Mesenchymal stem cell (in vitro differentiated cells and primary cell): ENCODE results near the gene BORCS6.

Experiments used
- DNase-seq: peaks from one replicate; pipeline ENCODE4 v3.0.0-alpha.2; 2013
- H2AFZ ChIP-seq: one replicate; pipeline ENCODE4 v1.6.1; 2013; ENCODE audit warnings: low read depth, mild to moderate bottlenecking, control low read depth, inconsistent platforms, low read length, moderate library complexity
- H2AK5ac ChIP-seq: 2 replicates; pipeline ENCODE4 v1.6.1; 2013; ENCODE audit warnings: low read length, moderate library complexity, mild to moderate bottlenecking, inconsistent platforms; ENCODE audit not compliant: severe bottlenecking
- H2BK120ac ChIP-seq: one replicate; pipeline ENCODE4 v1.6.1; 2013; ENCODE audit warnings: low read depth, mild to moderate bottlenecking, inconsistent platforms, low read length, moderate library complexity
- H2BK12ac ChIP-seq, 2 experiments: one replicate each; pipeline ENCODE4 v1.6.1; 2013; ENCODE audit warnings: inconsistent platforms in 2 of 2, low read length in 2 of 2, mild to moderate bottlenecking in 2 of 2, moderate library complexity in 2 of 2, control low read depth in 1 of 2
- H2BK15ac ChIP-seq: one replicate; pipeline ENCODE4 v1.6.1; 2013; ENCODE audit warnings: mild to moderate bottlenecking, low read depth, inconsistent platforms; ENCODE audit not compliant: poor library complexity, severe bottlenecking
- H2BK5ac ChIP-seq: 2 replicates; pipeline ENCODE4 v1.6.1; 2013; ENCODE audit warnings: low read depth, mild to moderate bottlenecking, low read length, control low read depth, inconsistent platforms; ENCODE audit not compliant: poor library complexity, severe bottlenecking
- H3K14ac ChIP-seq, 2 experiments: one replicate each; pipeline ENCODE4 v1.6.1; 2013; ENCODE audit warnings: inconsistent platforms in 2 of 2, low read length in 2 of 2, control low read depth in 1 of 2, mild to moderate bottlenecking in 1 of 2, moderate library complexity in 1 of 2
- H3K18ac ChIP-seq, 2 experiments: one replicate each; pipeline ENCODE4 v1.6.1; 2013; ENCODE audit warnings: inconsistent platforms in 2 of 2, low read length in 2 of 2, control low read depth in 1 of 2, low read depth in 1 of 2, mild to moderate bottlenecking in 1 of 2
- H3K23ac ChIP-seq, 2 experiments: one replicate each; pipeline ENCODE4 v1.6.1; 2013; ENCODE audit warnings: inconsistent platforms in 2 of 2, low read length in 2 of 2, mild to moderate bottlenecking in 2 of 2, moderate library complexity in 2 of 2, control low read depth in 1 of 2
- H3K27ac ChIP-seq: 2 replicates; pipeline ENCODE4 v1.5.1; 2013; ENCODE audit warnings: mild to moderate bottlenecking, moderate library complexity, low read length, control low read depth, inconsistent platforms; ENCODE audit not compliant: poor library complexity, severe bottlenecking
- H3K27me3 ChIP-seq, 2 experiments: 2 replicates each; pipeline versions ENCODE4 v1.6.1 to v1.7.0; 2013; ENCODE audit warnings: low read length in 2 of 2, mild to moderate bottlenecking in 2 of 2, moderate library complexity in 2 of 2, control low read depth in 1 of 2, inconsistent platforms in 1 of 2; ENCODE audit not compliant: control insufficient read depth in 1 of 2, insufficient read depth in 1 of 2
- H3K36me3 ChIP-seq, 2 experiments: 2 replicates each; pipeline versions ENCODE4 v1.6.1 to v1.7.0; 2013; ENCODE audit warnings: low read length in 2 of 2, control low read depth in 1 of 2, inconsistent platforms in 1 of 2, low read depth in 1 of 2, mild to moderate bottlenecking in 1 of 2; ENCODE audit not compliant: insufficient read depth in 2 of 2, control insufficient read depth in 1 of 2
- H3K4ac ChIP-seq, 2 experiments: one replicate each; pipeline ENCODE4 v1.6.1; 2013; ENCODE audit warnings: inconsistent platforms in 2 of 2, low read length in 2 of 2, mild to moderate bottlenecking in 2 of 2, moderate library complexity in 2 of 2, control low read depth in 1 of 2, low read depth in 1 of 2
- H3K4me1 ChIP-seq: 2 replicates; pipeline ENCODE4 v1.6.1; 2013; ENCODE audit warnings: low read depth, low read length, control low read depth; ENCODE audit not compliant: control insufficient read depth, insufficient read depth
- H3K4me2 ChIP-seq: 2 replicates; pipeline ENCODE4 v1.6.1; 2013; ENCODE audit warnings: low read length, mild to moderate bottlenecking, inconsistent platforms; ENCODE audit not compliant: poor library complexity, severe bottlenecking
- H3K4me3 ChIP-seq, 2 experiments: 2 replicates each; pipeline versions ENCODE4 v1.5.1 to v1.7.0; 2013; ENCODE audit warnings: low read length in 2 of 2, mild to moderate bottlenecking in 2 of 2, control low read depth in 1 of 2, low read depth in 1 of 2; ENCODE audit not compliant: insufficient read depth in 1 of 2
- H3K79me1 ChIP-seq: replicated peaks from 2 replicates; pipeline ENCODE4 v1.6.1; 2013; ENCODE audit warnings: mild to moderate bottlenecking, control low read depth, low read length, inconsistent platforms; ENCODE audit not compliant: poor library complexity, severe bottlenecking
- H3K9ac ChIP-seq: 2 replicates; pipeline ENCODE4 v1.7.0; 2013; ENCODE audit warnings: mild to moderate bottlenecking, low read length, moderate library complexity
- H3K9me3 ChIP-seq: 2 replicates; pipeline ENCODE4 v1.7.0; 2013; ENCODE audit warnings: mild to moderate bottlenecking, low read length; ENCODE audit not compliant: control insufficient read depth
- H4K8ac ChIP-seq: one replicate; pipeline ENCODE4 v1.6.1; 2013; ENCODE audit warnings: inconsistent platforms, mild to moderate bottlenecking, low read length, moderate library complexity
- H4K91ac ChIP-seq: one replicate; pipeline ENCODE4 v1.6.1; 2013; ENCODE audit warnings: mild to moderate bottlenecking, low read length, inconsistent platforms
- WGBS: methylation state at CpG from one replicate; pipeline ENCODE4 v1.1.7; 2013; ENCODE audit warnings: mixed read lengths; 5-methylcytosine and 5-hydroxymethylcytosine counted together

BORCS6 gene

GRCh38 chr17:8210761-8211458 is 20.9 kb upstream of the BORCS6 start:
- Histone ChIP-seq H4K8ac (no peak overlapping the region), H3K4ac (no peak overlapping the region), H4K91ac (no peak overlapping the region), H2AK5ac (no peak overlapping the region), H2BK5ac (no peak overlapping the region), H2AFZ (no peak overlapping the region), H3K27ac (peak overlapping the region; percentile 65), H3K36me3 (peaks cover 0 to 4% of the 10 kb centered on the region in 2 experiments), H3K9me3 (no peaks in the 10 kb centered on the region), H3K14ac (no peak overlapping the region), H3K18ac (no peak overlapping the region), H3K79me1 (peaks cover 7% of the 10 kb centered on the region), H3K27me3 (no peaks in the 10 kb centered on the region), H2BK15ac (no peak overlapping the region), H2BK120ac (no peak overlapping the region), H3K4me3 (peak overlapping the region; percentile 53 to 89), H2BK12ac (no peak overlapping the region), H3K23ac (no peak overlapping the region), H3K4me2 (peak overlapping the region; percentile 66), H3K9ac (peak overlapping the region; percentile 87), H3K4me1 (peaks cover 5% of the 10 kb centered on the region)
- whole genome bisulfite sequencing = 23% methylated on average over 14 of the region's 22 CpGs
- peak; percentile 22 for DNase-seq

DNA sequence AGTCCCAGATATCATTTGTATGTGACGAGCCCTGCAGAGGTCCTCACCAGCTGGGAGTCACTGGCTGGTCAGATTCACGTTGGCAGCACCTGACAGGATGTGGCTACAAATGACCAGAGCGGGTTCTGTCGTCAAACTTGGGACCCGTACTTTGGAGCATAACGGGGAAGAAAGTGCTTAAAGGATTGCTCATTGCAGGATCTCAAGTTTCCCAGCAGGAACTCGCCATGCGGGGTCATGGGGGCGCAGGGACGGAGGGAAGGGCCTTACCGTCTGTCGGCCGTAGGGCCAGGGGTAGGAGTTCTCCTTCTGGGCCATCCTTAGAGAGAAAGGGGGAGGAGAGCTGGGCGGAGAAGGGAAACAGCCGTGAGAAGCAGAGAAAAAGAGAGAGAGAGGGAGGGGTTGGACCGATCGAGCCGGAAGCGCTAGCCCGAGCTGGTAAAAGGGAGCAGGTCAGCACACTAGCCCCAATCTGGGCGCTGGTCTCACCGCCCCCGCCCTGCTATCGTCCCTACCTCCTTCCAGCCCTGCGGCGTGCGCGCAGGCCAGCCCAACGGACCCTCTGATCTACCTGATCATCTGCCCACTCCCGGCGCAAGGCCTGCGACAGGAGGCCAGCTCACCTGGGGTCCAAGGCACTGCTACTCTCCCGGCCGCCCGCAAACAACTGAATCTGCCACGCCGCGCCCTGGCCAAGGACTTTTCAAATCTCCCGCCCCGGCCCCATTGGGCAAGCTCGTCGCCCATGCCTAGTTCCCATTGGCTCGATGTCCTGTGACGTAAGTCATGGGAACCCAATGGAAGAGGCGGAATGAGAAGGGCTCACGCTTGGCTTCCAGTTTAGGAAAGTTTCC is 20.2 kb upstream of the BORCS6 start, which contains the start of gene AURKB:
AURKB (minus strand) TSS at position 669 of the 854 bp plus-strand sequence; CDS start at position 318, 351 bp downstream.
- Histone ChIP-seq H3K27me3 (no peaks in the 10 kb centered on the region), H2AK5ac (no peak within 1 kb of the TSS), H3K9ac (peak within 1 kb of the TSS; percentile 87), H3K18ac (peak within 1 kb of the TSS; percentile 75 to 78), H2AFZ (no peak within 1 kb of the TSS), H2BK12ac (no peak within 1 kb of the TSS), H3K9me3 (no peaks in the 10 kb centered on the region), H4K8ac (peak within 1 kb of the TSS; percentile 69), H3K23ac (no peak within 1 kb of the TSS), H3K4me1 (peaks cover 5% of the 10 kb centered on the region), H2BK120ac (peak within 1 kb of the TSS; percentile 30), H3K4me2 (peak within 1 kb of the TSS; percentile 99), H2BK5ac (no peak within 1 kb of the TSS), H3K4me3 (peak within 1 kb of the TSS; percentile 72 to 89), H3K36me3 (peaks cover 0 to 6% of the 10 kb centered on the region in 2 experiments), H3K27ac (peak within 1 kb of the TSS; percentile 65), H3K79me1 (peaks cover 10% of the 10 kb centered on the region), H3K14ac (no peak within 1 kb of the TSS), H4K91ac (peak within 1 kb of the TSS; percentile 90), H3K4ac (no peak within 1 kb of the TSS), H2BK15ac (no peak within 1 kb of the TSS)
- under 1% methylated on average over 43 of the region's 46 CpGs for WGBS
- peak; percentile 97 for DNase-seq

DNA sequence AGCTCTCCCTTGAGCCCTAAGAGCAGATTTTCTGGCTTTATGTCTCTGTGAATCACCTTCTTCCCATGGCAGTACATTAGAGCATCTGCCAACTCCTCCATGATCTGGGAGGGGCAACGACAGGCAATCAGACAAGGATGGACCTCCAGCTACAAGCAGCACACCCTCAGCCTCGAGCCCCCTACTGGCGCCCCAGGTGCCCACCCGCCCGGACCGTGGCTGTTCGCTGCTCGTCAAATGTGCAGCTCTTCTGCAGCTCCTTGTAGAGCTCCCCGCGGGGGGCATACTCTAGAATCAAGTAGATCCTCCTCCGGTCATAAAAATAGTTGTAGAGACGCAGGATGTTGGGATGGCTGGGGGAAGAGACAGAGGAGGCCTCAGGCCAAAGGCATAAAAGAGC is 16.6 kb upstream of the BORCS6 start:
- H3K14ac ChIP-seq = no peak overlapping the region
- H4K91ac ChIP-seq = no peak overlapping the region
- no peak overlapping the region for H2BK5ac ChIP-seq
- H3K4ac ChIP-seq = no peak overlapping the region
- H2BK15ac ChIP-seq = no peak overlapping the region
- no peak overlapping the region for H2BK120ac ChIP-seq
- H3K9me3 ChIP-seq = no peaks in the 10 kb centered on the region
- H3K4me1 ChIP-seq = peaks cover 5% of the 10 kb centered on the region
- no peak overlapping the region for H2AK5ac ChIP-seq
- no peak overlapping the region for H2AFZ ChIP-seq
- H3K23ac ChIP-seq = no peak overlapping the region
- H3K18ac ChIP-seq = no peak overlapping the region
- DNase-seq = no peak
- WGBS = 97% methylated on average over 12 of the region's 12 CpGs
- H3K9ac ChIP-seq = no peak overlapping the region
- no peak overlapping the region for H4K8ac ChIP-seq
- no peak overlapping the region for H3K4me2 ChIP-seq
- peaks cover 15% of the 10 kb centered on the region for H3K79me1 ChIP-seq
- no peak overlapping the region for H3K27ac ChIP-seq
- H3K27me3 ChIP-seq = no peaks in the 10 kb centered on the region
- H2BK12ac ChIP-seq = no peak overlapping the region
- H3K36me3 ChIP-seq = peaks cover 0 to 9% of the 10 kb centered on the region in 2 experiments
- H3K4me3 ChIP-seq = no peak overlapping the region
